Upper lobe of right lung (tissue), 1 donor: ENCODE results near the gene RNF112. TPM values are rescaled to one million over a fixed set of nuclear protein-coding genes. Genes with fewer than 3 reads are reported as not detected.

Experiments
- ATAC-seq: fragments of 200-7000 bp; cut with Tn5 transposase; one replicate; pipeline ENCODE4 v1.9.1; 2020; ENCODE audit warnings: mild to moderate bottlenecking, moderate library complexity
- DNase-seq: peaks from one replicate; pipeline ENCODE4 v3.0.0-alpha.2; 2020
- H3K27ac ChIP-seq: fragments of 200-600 bp; one replicate; pipeline ENCODE4 v1.8.0; 2022
- H3K27me3 ChIP-seq: fragments of 200-600 bp; one replicate; pipeline ENCODE4 v1.8.0; 2022; ENCODE audit warnings: mild to moderate bottlenecking
- H3K36me3 ChIP-seq: fragments of 200-600 bp; one replicate; pipeline ENCODE4 v1.8.0; 2022
- H3K4me1 ChIP-seq: fragments of 200-600 bp; one replicate; pipeline ENCODE4 v1.8.0; 2022
- H3K4me3 ChIP-seq: fragments of 200-600 bp; one replicate; pipeline ENCODE4 v1.8.0; 2022; ENCODE audit warnings: mild to moderate bottlenecking
- H3K9me3 ChIP-seq: fragments of 200-600 bp; one replicate; pipeline ENCODE4 v1.8.0; 2022
- CTCF ChIP-seq: fragments of 200-600 bp; IDR thresholded peaks from one replicate; pipeline ENCODE4 v1.8.0; 2022; ENCODE audit warnings: antibody characterized with exemption
- intact Hi-C: fragments of 100-400 bp; cut with DNase I; formaldehyde crosslinking; loops from one replicate; pipeline ENCODE4 v1.11.0; 2022
- total RNA-seq: library from RNA; stranded (reverse); fragmentation: NEBNext Ultra II Directional; extraction: Animal tissue kit (Norgen Biotek cat#: 25700); gene quantifications from one replicate; pipeline ENCODE4 v1.2.1, GENCODE V29; 2021
- donor health status: DM: no; HTN: yes; CAD: no; lungs with severe emphysema.

The RNF112 gene
- total RNA-seq, 1 donor from 2014 or later = 1.6 TPM

GRCh38 chr17:19390951-19391350, 20.1 kb upstream of the RNF112 start:
- Histone ChIP-seq H3K27ac (peak overlapping the region; percentile 17), H3K27me3 (no peaks in the 10 kb centered on the region), H3K36me3 (no peaks in the 10 kb centered on the region), H3K9me3 (no peaks in the 10 kb centered on the region), H3K4me3 (no peak overlapping the region), H3K4me1 (peaks cover 25% of the 10 kb centered on the region)
- intact Hi-C loops = no loop called here
- DNase-seq (no peak), ATAC-seq (no peak)
- no peak for TF ChIP-seq CTCF

GRCh38 chr17:19391432-19391831, 19.6 kb upstream of the RNF112 start:
- no peak for TF ChIP-seq CTCF
- Histone ChIP-seq H3K4me3 (no peak overlapping the region), H3K36me3 (no peaks in the 10 kb centered on the region), H3K9me3 (no peaks in the 10 kb centered on the region), H3K27me3 (no peaks in the 10 kb centered on the region), H3K4me1 (peaks cover 21% of the 10 kb centered on the region), H3K27ac (peak overlapping the region; percentile 17)
- DNase-seq (no peak), ATAC-seq (no peak)
- intact Hi-C loops = no loop called here

GRCh38 chr17:19392303-19392702, 18.7 kb upstream of the RNF112 start:
- Histone ChIP-seq H3K36me3 (no peaks in the 10 kb centered on the region), H3K4me3 (no peak overlapping the region), H3K27me3 (no peaks in the 10 kb centered on the region), H3K4me1 (peaks cover 20% of the 10 kb centered on the region), H3K9me3 (no peaks in the 10 kb centered on the region), H3K27ac (no peak overlapping the region)
- no peak for DNase-seq
- no peak for TF ChIP-seq CTCF
- intact Hi-C loops = no loop called here
- no peak for ATAC-seq

- no peak overlapping the region for H3K4me3 ChIP-seq
- no peaks in the 10 kb centered on the region for H3K36me3 ChIP-seq
- H3K27me3 ChIP-seq = no peaks in the 10 kb centered on the region
- H3K27ac ChIP-seq = peak overlapping the region; percentile 78
- DNase-seq = no peak
- H3K9me3 ChIP-seq = no peaks in the 10 kb centered on the region
- TF ChIP-seq CTCF = no peak
- H3K4me1 ChIP-seq = peaks cover 29% of the 10 kb centered on the region
- no peak for ATAC-seq
- intact Hi-C loops = no loop called here
Observed at GRCh38 chr17:19397556-19398041, 13.4 kb upstream of the RNF112 start.

GRCh38 chr17:19398301-19399181, 12.5 kb upstream of the RNF112 start:
- Histone ChIP-seq H3K4me3 (no peak overlapping the region), H3K9me3 (no peaks in the 10 kb centered on the region), H3K27me3 (no peaks in the 10 kb centered on the region), H3K36me3 (no peaks in the 10 kb centered on the region), H3K4me1 (peaks cover 29% of the 10 kb centered on the region), H3K27ac (peak overlapping the region; percentile 78)
- peak; percentile 95 for ATAC-seq
- DNase-seq = peak; percentile 76
- intact Hi-C loops = no loop called here
- TF ChIP-seq CTCF = no peak
